NCI-H345 treated with DMSO at 0.1 percent for 48 hours (cell line): ENCODE measurements around the gene RNASE8.
A peak's percentile ranks its signal among the peaks of the same experiment; 100 is the strongest.

ENCODE experiments used
- DNase-seq: peaks from one replicate; lab custom pipeline; 2025; ENCODE audit not compliant: unreplicated experiment; lab: John Stamatoyannopoulos, UW

RNASE8 gene

GRCh38 chr14:21071225-21072030 lies 13.8 kb downstream of the RNASE8 start:
- DNase-seq, result peak; percentile 78

GRCh38 chr14:21072031-21072473 lies 14.4 kb downstream of the RNASE8 start:
- DNase-seq, result no peak

- no peak for DNase-seq
Measured at GRCh38 chr14:21072781-21073339, 15.2 kb downstream of the RNASE8 start.

GRCh38 chr14:21073921-21074320 lies 16.3 kb downstream of the RNASE8 start:
- no peak for DNase-seq

GRCh38 chr14:21074398-21075272 lies 17.0 kb downstream of the RNASE8 start:
- DNase-seq, result no peak

GRCh38 chr14:21075719-21076437 lies 18.3 kb downstream of the RNASE8 start:
- no peak for DNase-seq

- no peak for DNase-seq
Measured at GRCh38 chr14:21077672-21078071, 20.1 kb downstream of the RNASE8 start.

GRCh38 chr14:21078287-21078686 lies 20.7 kb downstream of the RNASE8 start:
- no peak for DNase-seq

- no peak for DNase-seq
Measured at GRCh38 chr14:21078726-21079125, 21.1 kb downstream of the RNASE8 start.

- no peak for DNase-seq
Measured at GRCh38 chr14:21081521-21082142, 24.0 kb downstream of the RNASE8 start.

GRCh38 chr14:21083565-21084325 lies 26.1 kb downstream of the RNASE8 start:
- DNase-seq, result no peak

- no peak for DNase-seq
Measured at GRCh38 chr14:21084396-21084795, 26.8 kb downstream of the RNASE8 start.

- no peak for DNase-seq
Measured at GRCh38 chr14:21084998-21085853, 27.6 kb downstream of the RNASE8 start.

GRCh38 chr14:21086908-21087293 lies 29.3 kb downstream of the RNASE8 start:
- no peak for DNase-seq

GRCh38 chr14:21087294-21088091 lies 29.9 kb downstream of the RNASE8 start:
- no peak for DNase-seq

- DNase-seq, result no peak
Measured at GRCh38 chr14:21088687-21089086, 31.1 kb downstream of the RNASE8 start.

- no peak for DNase-seq
Measured at GRCh38 chr14:21089271-21089670, 31.6 kb downstream of the RNASE8 start.

- DNase-seq, result no peak
Measured at GRCh38 chr14:21089877-21090193, 32.2 kb downstream of the RNASE8 start.
